SJCRH30 (cell line): ENCODE measurements around the gene GALNTL6. TPM values are rescaled to one million over a fixed set of nuclear protein-coding genes. Genes with fewer than 3 reads are reported as not detected.

Source experiments
- DNase-seq, 2 experiments: peaks; one replicate each; pipeline ENCODE4 v3.0.0-alpha.2; 2015 to 2020
- H3K27ac ChIP-seq: fragments of 250-450 bp; sonication (Bioruptor Pico); 2 replicates; pipeline ENCODE4 v1.5.1; 2020; ENCODE audit warnings: mild to moderate bottlenecking, moderate library complexity
- H3K27me3 ChIP-seq: fragments of 250-450 bp; sonication (Bioruptor Pico); 2 replicates; pipeline ENCODE4 v1.5.1; 2020; ENCODE audit warnings: mild to moderate bottlenecking, moderate library complexity
- H3K36me3 ChIP-seq: fragments of 250-450 bp; sonication (Bioruptor Pico); 2 replicates; pipeline ENCODE4 v1.5.1; 2020; ENCODE audit warnings: mild to moderate bottlenecking, moderate library complexity
- H3K4me1 ChIP-seq: fragments of 250-450 bp; sonication (Bioruptor Pico); 2 replicates; pipeline ENCODE4 v1.5.1; 2020; ENCODE audit warnings: mild to moderate bottlenecking, moderate library complexity
- H3K4me3 ChIP-seq: fragments of 250-450 bp; sonication (Bioruptor Pico); 2 replicates; pipeline ENCODE4 v1.5.1; 2020; ENCODE audit warnings: mild to moderate bottlenecking, moderate library complexity
- H3K9me3 ChIP-seq: fragments of 250-450 bp; sonication (Bioruptor Pico); replicated peaks from 2 replicates; pipeline ENCODE4 v1.5.1; 2020; ENCODE audit warnings: mild to moderate bottlenecking, moderate library complexity
- total RNA-seq: library from RNA; depleted of rRNA; stranded (reverse); fragments of >200 nt; shearing (Covaris generic); gene quantifications from 2 replicates; pipeline ENCODE4 v1.2.3, GENCODE V29; 2014

Gene GALNTL6
- total RNA-seq, 1 experiment from 2014 or later: 0.36 TPM

DNA sequence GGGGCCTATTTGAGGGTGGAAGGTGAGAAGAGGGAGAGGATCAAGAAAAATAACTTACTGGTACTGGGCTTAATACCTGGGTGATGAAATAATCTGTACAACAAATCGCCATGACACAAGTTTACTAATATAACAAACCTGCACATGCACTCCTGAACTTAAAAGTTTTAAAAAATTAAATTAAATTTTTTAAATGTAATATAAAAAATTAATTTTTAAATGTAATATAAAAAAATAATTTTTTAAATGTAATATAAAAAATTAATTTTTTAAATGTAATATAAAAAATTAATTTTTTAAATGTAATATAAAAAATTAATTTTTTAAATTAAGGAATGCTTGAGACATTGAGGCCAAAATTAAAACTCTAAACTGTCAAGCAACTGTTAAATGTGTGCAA lies 1231.1 kb downstream of the GALNTL6 start:
- no peak for DNase-seq
- Histone ChIP-seq H3K4me3 (no peak overlapping the region), H3K4me1 (peaks cover 28% of the 10 kb centered on the region), H3K27me3 (no peaks in the 10 kb centered on the region), H3K9me3 (no peaks in the 10 kb centered on the region), H3K27ac (no peak overlapping the region), H3K36me3 (no peaks in the 10 kb centered on the region)

DNA sequence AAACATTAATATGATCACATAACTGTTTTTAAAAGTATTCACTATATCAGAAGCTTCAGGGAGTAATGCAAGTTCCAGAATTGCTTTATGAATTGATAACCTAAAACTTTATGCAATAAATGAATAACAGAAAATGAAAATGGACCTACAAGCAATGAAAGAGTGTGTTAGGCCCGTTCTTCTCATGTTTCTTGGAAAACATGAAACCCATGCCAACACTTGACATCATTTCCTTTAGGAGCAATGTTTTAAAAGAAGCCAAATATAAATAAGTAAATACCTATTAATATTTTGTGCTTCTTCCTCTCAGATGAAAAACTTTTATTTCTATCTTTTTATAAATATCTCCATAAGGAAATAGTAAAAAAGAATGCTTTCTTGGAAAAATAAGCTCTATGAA lies 1232.4 kb downstream of the GALNTL6 start:
- peaks cover 29% of the 10 kb centered on the region for H3K4me1 ChIP-seq
- no peaks in the 10 kb centered on the region for H3K9me3 ChIP-seq
- no peaks in the 10 kb centered on the region for H3K27me3 ChIP-seq
- no peak overlapping the region for H3K27ac ChIP-seq
- DNase-seq: no peak
- no peaks in the 10 kb centered on the region for H3K36me3 ChIP-seq
- no peak overlapping the region for H3K4me3 ChIP-seq

DNA sequence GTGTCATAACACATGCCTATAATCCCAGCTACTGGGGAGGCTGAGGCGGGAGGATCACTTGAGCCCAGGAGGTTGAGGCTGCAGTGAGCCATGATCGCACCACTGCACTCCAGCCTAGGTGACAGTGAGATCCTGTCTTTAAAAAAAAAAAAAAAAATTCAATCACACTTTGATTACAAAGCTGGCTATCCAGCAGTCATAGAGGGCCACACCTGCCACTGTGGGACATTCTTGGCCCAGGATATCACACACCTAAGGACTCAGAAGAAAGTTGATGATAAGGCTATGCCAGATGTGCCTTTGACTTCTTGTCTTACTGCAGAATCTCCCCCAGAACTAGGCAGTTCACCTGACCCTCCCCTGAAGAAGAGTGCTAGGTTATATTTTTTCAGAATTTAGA lies 1232.9 kb downstream of the GALNTL6 start:
- H3K27me3 ChIP-seq: no peaks in the 10 kb centered on the region
- H3K27ac ChIP-seq: no peak overlapping the region
- no peaks in the 10 kb centered on the region for H3K36me3 ChIP-seq
- DNase-seq: no peak
- no peak overlapping the region for H3K4me3 ChIP-seq
- H3K4me1 ChIP-seq: peaks cover 29% of the 10 kb centered on the region
- no peaks in the 10 kb centered on the region for H3K9me3 ChIP-seq

DNA sequence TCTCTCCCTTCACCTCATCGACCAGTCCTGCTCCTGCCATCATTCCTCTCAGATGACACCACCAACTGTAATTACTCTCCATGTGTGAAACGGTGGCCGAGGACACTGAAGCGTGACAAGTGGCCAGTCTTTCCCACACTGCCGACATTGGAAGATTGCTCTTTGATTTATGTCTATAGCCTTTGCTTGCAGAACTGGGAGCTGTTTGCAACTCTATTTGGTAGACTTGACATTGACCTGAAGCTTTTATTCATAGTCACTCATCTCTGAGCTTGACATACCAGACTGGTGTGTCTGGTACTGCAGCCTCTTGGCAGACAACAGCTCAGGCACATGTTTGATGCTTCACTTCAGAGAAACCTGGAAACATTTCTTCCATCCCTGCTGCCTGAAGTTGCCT lies 1233.6 kb downstream of the GALNTL6 start:
- DNase-seq: no peak

DNA sequence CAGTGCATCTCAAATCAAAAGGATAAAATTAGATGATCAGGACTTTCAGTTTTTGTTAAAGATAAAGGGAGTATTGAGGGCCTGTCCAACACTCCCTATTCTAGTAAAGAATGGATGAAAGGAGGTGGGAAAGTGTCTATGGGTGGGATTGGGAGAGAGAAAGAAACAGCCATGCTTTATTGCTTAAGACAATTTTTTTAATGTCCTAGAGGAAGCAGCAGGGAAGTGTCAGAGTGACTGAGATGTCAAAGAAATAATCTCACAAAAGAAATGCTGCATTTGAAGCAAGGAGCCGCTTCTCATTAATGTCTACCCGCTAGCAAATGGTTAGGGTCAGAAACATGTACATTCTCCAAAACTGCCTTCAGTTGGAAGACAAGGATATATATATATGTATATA lies 1238.0 kb downstream of the GALNTL6 start:
- Histone ChIP-seq H3K9me3 (no peaks in the 10 kb centered on the region), H3K4me1 (peaks cover 48% of the 10 kb centered on the region), H3K27ac (peak overlapping the region; percentile 79), H3K27me3 (no peaks in the 10 kb centered on the region), H3K36me3 (no peaks in the 10 kb centered on the region), H3K4me3 (no peak overlapping the region)
- no peak for DNase-seq

More for the DNA sequence above, 1233.6 kb downstream of the GALNTL6 start:
- Histone ChIP-seq H3K4me3 (no peak overlapping the region), H3K27ac (no peak overlapping the region), H3K9me3 (no peaks in the 10 kb centered on the region), H3K36me3 (no peaks in the 10 kb centered on the region), H3K4me1 (peaks cover 33% of the 10 kb centered on the region), H3K27me3 (no peaks in the 10 kb centered on the region)

DNA sequence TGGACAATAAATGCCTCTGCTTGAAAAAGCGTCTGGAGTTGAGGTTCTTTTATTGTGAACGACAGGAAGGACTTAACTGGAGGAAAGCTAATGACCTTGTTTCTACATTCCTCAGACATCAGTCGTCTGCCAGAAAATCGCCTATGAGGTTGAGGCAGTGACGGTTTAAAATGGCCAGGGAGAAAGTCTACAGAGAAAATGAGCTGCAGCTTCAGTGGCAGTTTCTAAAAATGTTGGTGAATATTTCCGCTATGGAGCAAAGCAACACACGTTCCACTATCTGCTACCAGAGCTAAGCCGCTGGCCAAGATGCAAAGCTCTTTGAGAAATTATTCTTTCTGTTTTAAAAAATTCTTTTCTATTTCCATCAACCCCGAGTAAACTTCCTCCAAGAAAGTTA lies 1238.5 kb downstream of the GALNTL6 start:
- Histone ChIP-seq H3K9me3 (no peaks in the 10 kb centered on the region), H3K27ac (peak overlapping the region; percentile 79), H3K36me3 (no peaks in the 10 kb centered on the region), H3K4me1 (peaks cover 53% of the 10 kb centered on the region), H3K4me3 (no peak overlapping the region), H3K27me3 (no peaks in the 10 kb centered on the region)
- DNase-seq: peak in 1 of 2 experiments; percentile 41

DNA sequence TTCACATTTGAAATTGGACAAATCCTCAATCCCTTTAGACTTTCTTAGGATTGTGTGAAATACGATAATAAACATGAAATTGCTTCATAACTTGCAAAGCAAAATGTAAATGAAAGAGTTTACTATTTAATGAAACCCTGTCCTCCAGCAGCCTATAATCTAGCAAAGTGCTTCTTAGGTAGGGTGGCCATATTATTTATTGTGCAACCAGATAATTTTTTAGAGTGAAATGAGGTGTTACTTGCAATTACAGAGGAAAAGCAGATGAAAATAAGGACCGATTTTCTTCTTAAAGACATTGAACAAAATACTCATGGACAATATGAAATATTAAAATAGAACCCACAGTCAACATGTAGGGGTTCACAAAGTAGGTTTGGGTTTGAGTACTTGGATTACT lies 1239.2 kb downstream of the GALNTL6 start:
- H3K4me1 ChIP-seq: peaks cover 60% of the 10 kb centered on the region
- no peaks in the 10 kb centered on the region for H3K27me3 ChIP-seq
- no peak overlapping the region for H3K4me3 ChIP-seq
- DNase-seq: no peak
- no peaks in the 10 kb centered on the region for H3K36me3 ChIP-seq
- H3K9me3 ChIP-seq: no peaks in the 10 kb centered on the region
- no peak overlapping the region for H3K27ac ChIP-seq

DNA sequence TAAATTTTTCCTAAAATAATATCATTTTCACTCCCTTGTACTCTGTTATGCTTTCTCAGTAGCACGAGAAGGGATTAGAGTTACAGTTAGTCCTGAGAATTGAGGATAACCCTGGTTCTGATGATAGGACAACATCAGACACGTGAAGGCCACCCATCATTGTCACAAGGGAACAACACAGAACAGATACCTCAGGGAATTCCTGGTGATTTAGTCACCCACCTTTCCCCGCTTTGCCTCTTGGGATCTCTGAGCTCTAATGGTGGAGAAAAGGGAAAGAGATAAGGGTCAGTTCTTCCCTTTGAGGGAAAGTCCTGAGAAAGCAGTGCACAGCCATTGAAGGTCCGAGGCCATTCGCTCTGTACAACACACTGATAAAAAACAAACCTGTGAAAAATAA lies 1243.1 kb downstream of the GALNTL6 start:
- Histone ChIP-seq H3K4me3 (no peak overlapping the region), H3K27ac (peak overlapping the region; percentile 83), H3K4me1 (peaks cover 40% of the 10 kb centered on the region), H3K27me3 (no peaks in the 10 kb centered on the region), H3K36me3 (no peaks in the 10 kb centered on the region), H3K9me3 (no peaks in the 10 kb centered on the region)
- no peak for DNase-seq

DNA sequence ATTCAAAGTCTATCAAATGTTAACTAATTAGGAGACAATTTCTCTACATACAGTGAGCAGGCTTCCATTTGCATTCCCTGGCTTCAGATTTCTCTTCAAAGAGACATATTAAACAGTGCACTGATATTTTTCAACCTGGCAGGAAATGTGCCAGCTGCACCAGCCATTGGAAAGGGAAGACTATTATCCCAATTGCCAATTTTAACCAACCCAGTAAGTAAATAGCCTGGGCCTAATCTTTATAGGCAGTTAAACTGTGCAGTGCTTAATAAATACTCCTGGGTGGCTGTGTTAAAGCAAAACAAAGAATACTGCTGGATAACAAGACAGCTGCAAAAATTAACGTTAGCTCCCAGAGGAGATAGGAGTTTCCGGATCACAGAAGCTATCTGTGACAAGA lies 1243.5 kb downstream of the GALNTL6 start:
- no peaks in the 10 kb centered on the region for H3K27me3 ChIP-seq
- H3K27ac ChIP-seq: peak overlapping the region; percentile 83
- H3K9me3 ChIP-seq: no peaks in the 10 kb centered on the region
- no peak overlapping the region; the same call in 1 of the 2 replicates for H3K4me3 ChIP-seq
- H3K4me1 ChIP-seq: peaks cover 37% of the 10 kb centered on the region
- no peaks in the 10 kb centered on the region for H3K36me3 ChIP-seq
- DNase-seq: peak in 1 of 2 experiments; percentile 51

DNA sequence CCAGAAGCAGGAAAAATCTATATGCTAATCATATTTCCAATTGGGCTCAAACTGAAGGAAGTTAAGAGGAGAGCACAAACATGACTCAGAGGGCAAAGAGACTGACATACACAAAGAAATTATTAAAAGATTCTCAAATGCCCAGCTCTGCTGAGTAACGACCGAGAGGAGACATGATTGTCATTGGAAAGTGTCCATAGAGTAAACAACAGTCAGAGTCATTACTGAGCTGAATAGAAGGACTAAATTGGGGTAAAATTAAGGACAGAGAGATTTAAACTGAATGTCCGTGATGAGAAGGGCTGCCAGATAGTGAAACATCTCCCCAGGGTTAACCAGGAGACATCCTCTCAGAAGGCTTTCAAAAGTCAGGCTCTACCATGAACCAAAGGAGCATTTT lies 1244.2 kb downstream of the GALNTL6 start:
- H3K27ac ChIP-seq: peak overlapping the region; percentile 83
- H3K9me3 ChIP-seq: no peaks in the 10 kb centered on the region
- peak overlapping the region; percentile 2 for H3K4me3 ChIP-seq
- peak in 1 of 2 experiments; percentile 25 for DNase-seq
- peaks cover 30% of the 10 kb centered on the region for H3K4me1 ChIP-seq
- H3K36me3 ChIP-seq: no peaks in the 10 kb centered on the region
- no peaks in the 10 kb centered on the region for H3K27me3 ChIP-seq

DNA sequence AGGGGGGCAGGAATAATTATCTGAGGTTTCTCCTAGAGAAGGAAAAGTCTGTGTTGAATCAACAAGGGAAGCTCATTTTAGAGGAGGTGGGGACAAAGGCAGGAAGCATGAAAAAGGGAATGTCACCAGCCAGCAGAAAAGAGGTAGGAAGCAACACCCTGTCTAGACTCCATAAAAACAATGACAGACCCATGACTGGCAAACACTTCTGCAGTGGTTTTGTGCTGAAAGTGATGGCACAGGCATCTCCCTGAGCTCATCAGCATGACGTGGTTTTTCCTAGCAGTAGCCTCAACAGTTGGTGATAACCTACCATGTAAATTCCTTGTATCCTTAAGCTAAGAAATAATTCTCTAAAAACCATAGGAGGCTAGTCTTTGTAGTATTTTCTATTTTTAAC lies 1244.7 kb downstream of the GALNTL6 start:
- no peaks in the 10 kb centered on the region for H3K36me3 ChIP-seq
- peaks cover 30% of the 10 kb centered on the region for H3K4me1 ChIP-seq
- DNase-seq: peak; percentile 63 to 73
- H3K27me3 ChIP-seq: no peaks in the 10 kb centered on the region
- H3K27ac ChIP-seq: peak overlapping the region; percentile 83
- no peaks in the 10 kb centered on the region for H3K9me3 ChIP-seq
- peak overlapping the region; percentile 2; the same call in 1 of the 2 replicates for H3K4me3 ChIP-seq

DNA sequence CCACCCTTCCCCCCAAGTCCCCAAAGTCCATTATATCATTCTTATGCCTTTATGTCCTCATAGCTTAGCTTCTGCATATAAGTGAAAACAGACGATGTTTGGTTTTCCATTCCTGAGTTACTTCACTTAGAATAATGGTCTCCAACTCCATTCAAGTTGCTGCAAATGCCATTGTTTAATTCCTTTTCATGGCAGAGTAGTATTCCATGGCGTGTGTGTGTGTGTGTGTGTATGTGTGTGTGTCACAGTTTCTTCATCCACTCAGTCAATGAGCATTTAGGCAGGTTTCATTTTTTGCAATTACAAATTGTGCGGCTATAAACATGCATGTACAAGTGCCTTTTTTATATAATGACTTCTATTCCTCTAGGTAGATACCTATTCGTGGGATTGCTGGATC lies 1248.0 kb downstream of the GALNTL6 start:
- H3K9me3 ChIP-seq: no peaks in the 10 kb centered on the region
- H3K4me1 ChIP-seq: peaks cover 22% of the 10 kb centered on the region

DNA sequence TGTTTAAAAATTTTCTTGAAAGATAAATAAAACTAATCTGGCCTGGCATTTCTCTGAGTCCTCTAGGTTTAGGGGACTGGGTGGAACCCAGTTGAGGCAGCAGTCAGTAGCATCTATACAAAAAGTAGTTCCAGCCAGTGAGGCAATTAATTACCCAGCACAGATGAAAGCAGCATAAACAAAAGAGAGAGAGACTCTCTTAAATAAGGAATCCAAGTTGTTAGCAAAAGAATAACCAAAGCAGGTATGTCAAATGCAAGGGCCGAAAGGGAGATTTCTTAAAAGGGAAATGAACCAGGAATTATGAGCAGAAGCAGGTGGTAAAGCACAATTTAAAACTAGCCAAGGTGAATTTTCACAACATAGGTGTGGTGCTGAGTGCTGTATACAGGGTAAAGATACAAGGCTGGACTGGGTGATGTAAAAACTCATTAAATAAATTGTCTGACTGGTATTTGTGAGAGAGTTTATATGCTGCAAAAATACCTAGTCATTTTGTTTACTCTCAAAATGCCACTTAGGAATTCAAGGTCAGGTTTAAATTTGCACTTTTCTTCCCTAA lies 1260.8 kb downstream of the GALNTL6 start:
- H3K4me1 ChIP-seq: peaks cover 24% of the 10 kb centered on the region
- DNase-seq: no peak
- no peak overlapping the region for H3K27ac ChIP-seq
- H3K27me3 ChIP-seq: no peaks in the 10 kb centered on the region
- H3K36me3 ChIP-seq: no peaks in the 10 kb centered on the region
- no peak overlapping the region for H3K4me3 ChIP-seq
- H3K9me3 ChIP-seq: peaks cover 4% of the 10 kb centered on the region; the same call in 1 of the 2 replicates

More for the DNA sequence above, 1248.0 kb downstream of the GALNTL6 start:
- H3K27me3 ChIP-seq: no peaks in the 10 kb centered on the region
- H3K36me3 ChIP-seq: no peaks in the 10 kb centered on the region
- no peak for DNase-seq
- no peak overlapping the region for H3K27ac ChIP-seq
- H3K4me3 ChIP-seq: no peak overlapping the region

DNA sequence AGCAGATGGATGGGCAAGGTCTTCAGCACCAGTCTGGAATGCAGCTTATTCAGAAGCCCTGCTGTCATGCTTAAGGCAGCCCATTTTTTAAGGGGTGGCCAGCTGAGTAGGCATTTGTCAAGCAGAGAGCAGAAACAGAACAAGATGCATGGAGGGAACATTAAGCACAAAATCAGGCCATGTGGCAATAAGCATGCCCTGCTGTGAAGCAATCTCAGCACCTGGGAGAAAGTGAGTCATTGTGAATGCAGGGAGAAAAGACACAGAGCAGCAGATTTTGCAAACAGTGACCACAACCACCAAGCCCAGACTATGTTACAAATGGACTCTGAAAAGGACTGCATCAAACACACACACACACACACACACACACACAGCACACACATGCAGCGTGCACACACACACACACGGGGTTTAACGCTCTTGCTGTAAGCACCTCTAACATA lies 1261.3 kb downstream of the GALNTL6 start:
- H3K4me3 ChIP-seq: no peak overlapping the region
- no peaks in the 10 kb centered on the region for H3K27me3 ChIP-seq
- H3K4me1 ChIP-seq: peaks cover 24% of the 10 kb centered on the region
- peaks cover 4% of the 10 kb centered on the region; the same call in 1 of the 2 replicates for H3K9me3 ChIP-seq
- DNase-seq: peak; percentile 36 to 51
- no peaks in the 10 kb centered on the region for H3K36me3 ChIP-seq
- H3K27ac ChIP-seq: no peak overlapping the region

DNA sequence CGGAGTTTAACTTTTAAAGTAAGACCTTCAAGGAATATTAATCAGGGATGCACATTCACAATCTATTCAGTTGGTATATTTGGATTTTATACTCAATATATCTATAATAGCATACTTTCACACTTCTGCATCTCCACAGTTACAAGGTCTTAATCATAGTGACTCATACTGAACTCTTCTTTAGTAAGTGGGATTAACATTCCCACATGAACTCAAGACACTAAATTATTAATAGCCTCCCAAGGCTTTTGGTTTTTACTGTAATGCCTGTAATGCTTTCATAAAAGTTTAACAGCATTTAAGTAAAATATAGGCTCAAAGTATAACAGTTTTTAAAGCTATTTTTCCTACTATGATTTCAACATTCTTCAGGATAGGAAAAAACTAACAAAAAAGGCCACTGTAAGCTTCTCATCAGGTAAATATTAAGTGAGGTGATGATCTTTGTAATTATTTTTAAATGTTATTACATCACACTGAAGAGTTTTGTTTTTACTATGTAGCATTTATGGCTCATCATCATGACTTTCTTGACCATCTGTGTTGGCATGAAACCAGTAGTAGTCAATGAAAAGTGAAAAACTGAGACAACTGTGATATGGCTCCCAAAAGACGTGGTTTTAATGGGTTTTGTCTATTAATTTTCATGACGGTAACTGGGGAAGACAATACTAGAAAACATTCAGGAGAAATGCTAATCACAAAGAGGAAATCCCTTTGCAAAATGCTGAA lies 1263.9 kb downstream of the GALNTL6 start:
- Histone ChIP-seq H3K9me3 (no peaks in the 10 kb centered on the region; the same call in 1 of the 2 replicates), H3K4me3 (no peak overlapping the region)
- peak in 1 of 2 experiments; percentile 38 for DNase-seq

More for the DNA sequence above, 1263.9 kb downstream of the GALNTL6 start:
- Histone ChIP-seq H3K4me1 (peaks cover 24% of the 10 kb centered on the region), H3K27ac (peak overlapping the region; percentile 45), H3K36me3 (no peaks in the 10 kb centered on the region), H3K27me3 (no peaks in the 10 kb centered on the region)
